ENCODE data around the gene OR6C65.
"Not testable (repeated sequence)": the region's sequence is repeated elsewhere in the genome, so short reads cannot be mapped to it uniquely, and the experiment has no call there.

GRCh38 chr12:55409133-55409532 lies 8.8 kb downstream of the OR6C65 start:
- not testable (repeated sequence) for TF ChIP-seq POLR2A (IDR thresholded peaks at IDR 0.05; ENCODE audit: low read depth, low read length); POLR2AphosphoS5 (IDR thresholded peaks at IDR 0.05; ENCODE audit: low read depth, low read length); TAF1 (IDR thresholded peaks at IDR 0.05; ENCODE audit: borderline replicate concordance, low read depth, low read length)

All from GM12892 (cell line).